Cardiac muscle cell (in vitro differentiated cells and primary cell): Measurements from ENCODE around the gene PRR3. TPM values are rescaled to one million over a fixed set of nuclear protein-coding genes. Genes with fewer than 3 reads are reported as not detected.

ENCODE experiments used
- DNase-seq, 2 donors: peaks; one replicate each; pipeline versions ENCODE4 v3.0.0 to v3.0.0-alpha.2; 2010 to 2017; ENCODE audit warnings: low read depth in 1 of 2, low spot score in 1 of 2
- H3K27ac ChIP-seq: fragments of 200-600 bp; sonication (generic); 2 replicates; pipeline ENCODE4 v1.5.1; 2016
- H3K27me3 ChIP-seq: fragments of 200-600 bp; sonication (generic); 2 replicates; pipeline ENCODE4 v1.6.0; 2016; ENCODE audit warnings: control low read depth
- H3K36me3 ChIP-seq: fragments of 200-600 bp; sonication (generic); 2 replicates; pipeline ENCODE4 v1.5.1; 2016; ENCODE audit warnings: control low read depth
- H3K4me1 ChIP-seq: fragments of 200-600 bp; sonication (generic); 2 replicates; pipeline ENCODE4 v1.8.1; 2017; ENCODE audit warnings: low read depth, mild to moderate bottlenecking, mixed run types
- H3K4me3 ChIP-seq: fragments of 200-600 bp; sonication (generic); 2 replicates; pipeline ENCODE4 v1.5.1; 2016; ENCODE audit warnings: mild to moderate bottlenecking
- H3K9me3 ChIP-seq: fragments of 200-600 bp; sonication (generic); 2 replicates; pipeline ENCODE4 v1.5.1; 2017; ENCODE audit warnings: low read depth, mild to moderate bottlenecking, control low read depth
- polyA plus RNA-seq: library from polyadenylated mRNA; unstranded; fragments of >200 nt; fragmentation: Nextera tagmentation; extraction: Ambion mirVana; gene quantifications from 2 replicates; pipeline ENCODE4 v1.2.1, GENCODE V29; 2016
- total RNA-seq: library from RNA; depleted of rRNA; stranded (reverse); fragments of >200 nt; gene quantifications from 2 replicates; pipeline ENCODE4 v1.2.3, GENCODE V29; 2016
- TF ChIP-seq, protein P1 (sequence below): IDR thresholded peaks from 2 replicates; pipeline ENCODE4 v1.5.1; 2012; ENCODE audit warnings: low read depth, mild to moderate bottlenecking, low read length

PRR3 gene
- total and polyA plus RNA-seq, 2 experiments from 2014 or later = 11.8 to 14.7 TPM

DNA sequence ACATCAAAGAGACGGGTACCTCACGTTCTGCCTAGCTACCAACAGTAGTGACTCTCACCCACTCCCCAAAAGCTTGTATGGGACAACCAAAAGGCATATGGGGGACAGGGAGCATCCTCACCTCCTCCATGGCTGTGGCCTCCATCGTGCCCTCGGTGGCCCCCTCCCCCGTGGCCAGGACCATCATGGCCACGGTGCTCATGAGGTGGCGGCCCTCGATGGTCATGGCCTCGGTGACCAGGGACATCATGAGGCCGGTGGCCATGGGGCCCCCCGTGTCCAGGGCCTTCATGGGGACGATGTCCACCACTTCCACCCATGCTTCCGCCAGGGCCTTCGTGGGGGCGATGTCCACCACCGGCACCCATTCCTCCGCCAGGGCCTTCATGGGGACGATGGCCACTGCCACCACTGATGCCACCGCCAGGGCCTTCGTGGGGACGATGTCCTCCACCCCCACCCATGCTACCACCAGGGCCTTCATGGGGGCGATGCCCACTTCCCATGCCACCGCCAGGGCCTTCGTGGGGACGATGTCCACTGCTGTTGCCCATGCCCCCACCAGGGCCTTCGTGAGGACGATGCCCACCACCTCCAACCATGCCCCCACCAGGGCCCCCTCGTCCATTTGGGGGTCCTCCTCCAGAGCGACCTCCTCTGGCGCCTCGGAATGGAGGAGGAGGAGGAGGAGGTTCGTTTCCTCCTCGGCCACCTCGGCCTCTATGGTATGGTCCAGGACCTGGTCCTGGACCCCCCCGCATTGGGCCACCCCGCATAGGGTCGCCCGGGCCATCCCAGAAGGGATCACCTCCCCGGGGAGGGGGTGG is 44.9 kb downstream of the PRR3 start:
- TF ChIP-seq, protein P1, sequence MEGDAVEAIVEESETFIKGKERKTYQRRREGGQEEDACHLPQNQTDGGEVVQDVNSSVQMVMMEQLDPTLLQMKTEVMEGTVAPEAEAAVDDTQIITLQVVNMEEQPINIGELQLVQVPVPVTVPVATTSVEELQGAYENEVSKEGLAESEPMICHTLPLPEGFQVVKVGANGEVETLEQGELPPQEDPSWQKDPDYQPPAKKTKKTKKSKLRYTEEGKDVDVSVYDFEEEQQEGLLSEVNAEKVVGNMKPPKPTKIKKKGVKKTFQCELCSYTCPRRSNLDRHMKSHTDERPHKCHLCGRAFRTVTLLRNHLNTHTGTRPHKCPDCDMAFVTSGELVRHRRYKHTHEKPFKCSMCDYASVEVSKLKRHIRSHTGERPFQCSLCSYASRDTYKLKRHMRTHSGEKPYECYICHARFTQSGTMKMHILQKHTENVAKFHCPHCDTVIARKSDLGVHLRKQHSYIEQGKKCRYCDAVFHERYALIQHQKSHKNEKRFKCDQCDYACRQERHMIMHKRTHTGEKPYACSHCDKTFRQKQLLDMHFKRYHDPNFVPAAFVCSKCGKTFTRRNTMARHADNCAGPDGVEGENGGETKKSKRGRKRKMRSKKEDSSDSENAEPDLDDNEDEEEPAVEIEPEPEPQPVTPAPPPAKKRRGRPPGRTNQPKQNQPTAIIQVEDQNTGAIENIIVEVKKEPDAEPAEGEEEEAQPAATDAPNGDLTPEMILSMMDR = no peak
- Histone ChIP-seq H3K27ac (no peak overlapping the region), H3K4me3 (no peak overlapping the region), H3K27me3 (no peaks in the 10 kb centered on the region), H3K4me1 (no peaks in the 10 kb centered on the region), H3K9me3 (no peaks in the 10 kb centered on the region), H3K36me3 (peaks cover 59% of the 10 kb centered on the region)
- no peak for DNase-seq

DNA sequence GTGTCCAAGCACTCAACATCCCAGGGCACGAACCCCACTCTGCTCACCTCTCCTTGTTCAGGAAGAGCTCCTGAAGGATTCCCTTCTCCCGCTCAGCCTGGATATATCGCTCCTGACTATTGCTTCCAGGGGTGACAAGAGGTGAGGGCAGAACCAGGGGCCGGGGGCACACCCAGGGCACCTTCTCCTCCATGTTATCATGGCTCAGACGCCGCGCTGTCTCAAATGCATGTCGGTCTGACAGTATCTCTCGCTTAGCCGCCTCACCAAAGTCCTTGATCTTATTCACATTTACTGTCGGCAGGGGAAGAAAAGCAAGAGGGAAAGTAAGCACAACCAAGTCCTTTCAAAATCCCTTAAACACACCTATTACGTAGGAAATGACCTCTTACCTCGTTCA is 46.9 kb downstream of the PRR3 start:
- no peak for DNase-seq
- TF ChIP-seq, protein P1 = no peak
- Histone ChIP-seq H3K27ac (peak overlapping the region; percentile 1), H3K27me3 (no peaks in the 10 kb centered on the region), H3K36me3 (peaks cover 74% of the 10 kb centered on the region), H3K4me3 (no peak overlapping the region), H3K9me3 (no peaks in the 10 kb centered on the region), H3K4me1 (no peaks in the 10 kb centered on the region)

DNA sequence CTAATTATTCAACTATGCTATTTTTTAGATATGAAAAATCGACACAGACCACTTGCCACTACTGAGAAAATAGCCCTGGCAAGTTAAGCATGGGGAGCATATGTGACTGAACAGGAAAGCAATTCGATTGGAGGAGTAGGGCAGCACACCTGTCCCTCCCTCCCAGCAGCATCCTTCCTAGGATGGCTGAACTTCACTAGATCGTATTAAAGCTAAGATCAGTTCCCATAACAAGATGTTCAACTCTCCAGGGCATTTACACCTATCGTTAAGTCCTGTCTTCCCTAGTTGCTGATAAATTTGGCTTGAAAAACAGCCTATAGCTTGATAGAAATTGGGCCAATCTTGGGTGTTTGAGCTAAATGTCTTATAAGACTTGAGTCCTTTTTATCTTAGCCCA is 53.0 kb downstream of the PRR3 start:
- H3K9me3 ChIP-seq = no peaks in the 10 kb centered on the region
- no peaks in the 10 kb centered on the region for H3K27me3 ChIP-seq
- peaks cover 13% of the 10 kb centered on the region for H3K4me1 ChIP-seq
- no peak for DNase-seq
- no peak overlapping the region for H3K27ac ChIP-seq
- H3K36me3 ChIP-seq = peaks cover 36% of the 10 kb centered on the region
- TF ChIP-seq, protein P1 = no peak
- no peak overlapping the region for H3K4me3 ChIP-seq

DNA sequence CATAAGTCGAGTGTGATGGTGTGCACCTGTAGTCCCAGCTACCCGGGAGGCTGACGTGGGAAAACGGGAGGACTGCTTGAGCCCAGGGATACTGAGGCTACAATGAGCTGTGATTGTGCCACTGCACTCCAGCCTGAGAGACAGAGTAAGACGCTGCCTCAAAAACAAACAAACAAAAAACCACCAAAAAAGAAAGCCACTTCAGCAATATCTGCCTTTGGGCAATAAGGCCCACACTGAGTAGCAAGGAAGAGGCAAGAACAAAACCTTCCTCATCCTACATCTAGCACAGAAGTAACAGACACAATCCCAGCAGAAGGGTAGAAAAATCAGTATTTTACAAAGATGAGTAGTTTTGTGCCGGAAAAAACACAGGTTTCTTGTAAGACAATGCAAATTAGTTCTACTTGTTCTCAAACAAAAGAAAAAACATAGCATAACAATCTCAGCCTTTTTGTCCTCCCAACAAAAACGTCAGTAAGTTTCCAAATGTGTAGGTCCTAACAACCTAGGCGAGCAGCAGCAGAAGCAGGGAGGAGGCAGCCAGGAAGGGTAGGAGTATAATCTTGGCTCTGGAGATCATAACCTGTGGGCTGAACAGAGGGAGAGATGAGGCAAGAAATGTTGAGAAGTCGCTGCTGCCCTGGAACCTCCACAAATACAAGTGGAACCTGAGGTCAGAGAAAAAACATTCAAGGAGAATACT is 54.2 kb downstream of the PRR3 start:
- H3K27ac ChIP-seq = peak overlapping the region; percentile 33
- DNase-seq = peak in 1 of 2 donors; percentile 43
- no peaks in the 10 kb centered on the region for H3K9me3 ChIP-seq
- H3K4me1 ChIP-seq = peaks cover 13% of the 10 kb centered on the region
- H3K27me3 ChIP-seq = no peaks in the 10 kb centered on the region
- H3K36me3 ChIP-seq = peaks cover 30% of the 10 kb centered on the region
- H3K4me3 ChIP-seq = no peak overlapping the region
- TF ChIP-seq, protein P1 = no peak

DNA sequence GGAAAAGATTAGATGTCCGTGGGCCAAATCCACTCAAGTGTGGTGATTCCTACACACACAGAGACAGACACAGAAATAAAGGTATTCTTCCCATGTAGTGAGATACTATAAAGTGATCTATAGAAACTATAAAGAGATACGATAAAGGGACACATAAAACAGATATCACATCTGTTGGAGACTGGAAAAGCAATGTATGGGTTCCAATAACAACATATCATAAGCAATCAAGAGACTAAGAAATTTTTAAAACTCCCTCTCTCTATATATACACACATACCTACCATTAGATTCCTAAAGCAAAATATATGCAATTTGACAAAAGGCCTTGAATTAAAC is 54.7 kb downstream of the PRR3 start:
- peak overlapping the region; percentile 99 for H3K27ac ChIP-seq
- H3K9me3 ChIP-seq = no peaks in the 10 kb centered on the region
- no peaks in the 10 kb centered on the region for H3K27me3 ChIP-seq
- peaks cover 30% of the 10 kb centered on the region for H3K36me3 ChIP-seq
- DNase-seq = no peak
- TF ChIP-seq, protein P1 = no peak
- H3K4me1 ChIP-seq = peaks cover 13% of the 10 kb centered on the region
- no peak overlapping the region for H3K4me3 ChIP-seq
